WERI-Rb-1 (cell line): ENCODE results near the gene BRMS1.

Experiments
- DNase-seq: peaks from one replicate; pipeline ENCODE4 v3.0.0-alpha.2; 2020
- H3K27ac ChIP-seq: fragments of 250-450 bp; sonication (Bioruptor Pico); 2 replicates; pipeline ENCODE4 v1.5.1; 2020; ENCODE audit warnings: mild to moderate bottlenecking, moderate library complexity
- H3K27me3 ChIP-seq: fragments of 250-450 bp; sonication (Bioruptor Pico); 2 replicates; pipeline ENCODE4 v1.5.1; 2021; ENCODE audit warnings: mild to moderate bottlenecking, low read depth, moderate library complexity; ENCODE audit not compliant: insufficient read depth, severe bottlenecking
- H3K36me3 ChIP-seq: fragments of 250-450 bp; sonication (Bioruptor Pico); 2 replicates; pipeline ENCODE4 v1.5.1; 2020; ENCODE audit warnings: mild to moderate bottlenecking, moderate library complexity
- H3K4me3 ChIP-seq: 2 replicates; pipeline ENCODE4 v1.5.1; 2011; ENCODE audit warnings: low read depth, mild to moderate bottlenecking, control low read depth, low read length
- H3K9me3 ChIP-seq: fragments of 250-450 bp; sonication (Bioruptor Pico); 2 replicates; pipeline ENCODE4 v1.5.1; 2021; ENCODE audit warnings: mild to moderate bottlenecking, moderate library complexity; ENCODE audit not compliant: severe bottlenecking
- TF ChIP-seq, protein P1 (sequence below): IDR thresholded peaks from 2 replicates; pipeline ENCODE4 v1.5.1; 2011; ENCODE audit warnings: low read depth, mild to moderate bottlenecking, control low read depth, inconsistent platforms, low read length

BRMS1 gene

DNA sequence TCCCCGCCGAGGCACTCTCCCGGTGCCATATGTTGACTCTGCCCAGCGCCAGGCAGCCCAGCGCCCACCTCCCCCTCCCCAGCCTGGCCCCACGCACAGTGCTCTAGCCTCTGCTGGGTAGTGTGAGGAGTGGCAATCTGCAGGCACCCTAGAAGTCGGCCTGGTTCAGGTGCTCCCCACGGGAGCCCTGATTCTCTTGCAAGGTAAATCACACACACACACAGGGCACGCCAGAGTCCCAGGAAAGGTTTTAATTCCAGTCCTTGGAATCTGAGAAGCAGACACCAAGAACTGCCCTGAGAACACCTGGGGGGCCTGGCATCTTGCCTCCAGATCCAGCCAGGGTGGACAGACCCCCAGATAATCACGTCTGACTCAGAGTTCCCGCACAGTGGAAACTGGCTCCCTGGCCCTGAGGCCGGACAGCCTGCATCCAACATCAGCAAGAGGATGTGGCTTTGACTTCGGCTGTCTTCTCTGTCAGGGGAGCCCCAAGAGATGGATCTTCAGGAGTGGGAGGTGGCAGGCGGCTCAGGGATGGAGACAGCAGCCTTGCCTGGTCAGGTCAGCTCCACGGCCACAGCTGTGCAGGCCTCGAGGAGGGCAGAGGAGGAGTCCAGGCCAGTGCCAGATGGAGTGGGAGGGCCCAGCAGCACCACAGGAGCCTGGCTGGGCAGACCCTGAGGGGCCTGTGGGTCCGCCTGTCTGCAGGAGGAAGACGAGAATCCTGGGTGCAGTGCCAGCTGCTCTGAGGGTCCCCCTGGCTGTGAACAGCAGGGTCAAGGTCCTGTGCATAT, 7.6 kb downstream of the BRMS1 start:
- Histone ChIP-seq H3K4me3 (no peak overlapping the region), H3K27me3 (no peaks in the 10 kb centered on the region), H3K9me3 (no peaks in the 10 kb centered on the region), H3K36me3 (peaks cover 24% of the 10 kb centered on the region), H3K27ac (peak overlapping the region; percentile 85)
- TF ChIP-seq, protein P1, sequence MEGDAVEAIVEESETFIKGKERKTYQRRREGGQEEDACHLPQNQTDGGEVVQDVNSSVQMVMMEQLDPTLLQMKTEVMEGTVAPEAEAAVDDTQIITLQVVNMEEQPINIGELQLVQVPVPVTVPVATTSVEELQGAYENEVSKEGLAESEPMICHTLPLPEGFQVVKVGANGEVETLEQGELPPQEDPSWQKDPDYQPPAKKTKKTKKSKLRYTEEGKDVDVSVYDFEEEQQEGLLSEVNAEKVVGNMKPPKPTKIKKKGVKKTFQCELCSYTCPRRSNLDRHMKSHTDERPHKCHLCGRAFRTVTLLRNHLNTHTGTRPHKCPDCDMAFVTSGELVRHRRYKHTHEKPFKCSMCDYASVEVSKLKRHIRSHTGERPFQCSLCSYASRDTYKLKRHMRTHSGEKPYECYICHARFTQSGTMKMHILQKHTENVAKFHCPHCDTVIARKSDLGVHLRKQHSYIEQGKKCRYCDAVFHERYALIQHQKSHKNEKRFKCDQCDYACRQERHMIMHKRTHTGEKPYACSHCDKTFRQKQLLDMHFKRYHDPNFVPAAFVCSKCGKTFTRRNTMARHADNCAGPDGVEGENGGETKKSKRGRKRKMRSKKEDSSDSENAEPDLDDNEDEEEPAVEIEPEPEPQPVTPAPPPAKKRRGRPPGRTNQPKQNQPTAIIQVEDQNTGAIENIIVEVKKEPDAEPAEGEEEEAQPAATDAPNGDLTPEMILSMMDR, result no peak
- peak; percentile 86 for DNase-seq

DNA sequence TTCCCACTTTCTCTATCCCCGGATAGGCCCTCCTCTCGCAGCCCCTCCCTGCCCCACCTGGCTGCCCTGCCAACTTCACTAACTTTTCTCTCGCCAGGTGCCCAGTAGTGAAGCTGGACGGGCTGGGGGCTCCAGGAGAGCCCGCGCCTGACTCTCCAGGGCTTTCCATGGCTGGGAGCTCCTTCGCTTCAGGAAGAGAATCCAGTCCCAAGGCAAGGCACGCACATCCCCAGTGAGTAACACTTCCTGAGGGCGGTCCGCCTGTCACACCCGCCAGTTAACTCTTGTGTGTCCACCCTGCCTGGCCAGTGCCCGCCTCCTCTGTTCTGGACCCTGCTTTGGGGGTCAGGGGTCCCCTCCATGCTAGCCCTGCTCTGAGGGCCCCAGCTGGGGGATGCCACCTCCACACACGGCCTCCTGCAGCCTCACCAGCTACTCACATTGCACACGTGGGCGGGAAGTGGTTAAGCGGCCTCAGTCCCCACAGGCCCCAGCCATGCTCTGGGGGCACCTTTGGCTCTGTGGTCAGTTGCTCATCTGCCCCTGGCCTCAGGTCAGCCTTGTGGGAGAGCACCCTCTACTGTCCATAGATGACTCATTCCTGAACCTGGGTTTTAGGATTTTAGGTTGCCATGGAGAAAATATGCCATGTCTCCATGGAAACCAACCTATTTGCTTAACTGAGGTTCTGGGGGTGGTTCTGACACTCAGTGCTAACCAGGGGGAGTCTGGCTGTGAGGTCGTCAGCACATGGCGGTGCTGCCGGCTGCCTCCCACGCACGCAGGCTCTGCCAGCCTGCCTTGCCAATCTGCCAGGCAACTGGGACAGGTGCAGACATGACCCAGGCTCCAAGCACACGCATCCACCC, 8.4 kb downstream of the BRMS1 start, which contains the start of gene RIN1:
RIN1 (minus strand) TSS at position 201 of the 869 bp plus-strand sequence; CDS start at position 169, 32 bp downstream.
- H3K27ac ChIP-seq, result peak within 1 kb of the TSS; percentile 85

DNA sequence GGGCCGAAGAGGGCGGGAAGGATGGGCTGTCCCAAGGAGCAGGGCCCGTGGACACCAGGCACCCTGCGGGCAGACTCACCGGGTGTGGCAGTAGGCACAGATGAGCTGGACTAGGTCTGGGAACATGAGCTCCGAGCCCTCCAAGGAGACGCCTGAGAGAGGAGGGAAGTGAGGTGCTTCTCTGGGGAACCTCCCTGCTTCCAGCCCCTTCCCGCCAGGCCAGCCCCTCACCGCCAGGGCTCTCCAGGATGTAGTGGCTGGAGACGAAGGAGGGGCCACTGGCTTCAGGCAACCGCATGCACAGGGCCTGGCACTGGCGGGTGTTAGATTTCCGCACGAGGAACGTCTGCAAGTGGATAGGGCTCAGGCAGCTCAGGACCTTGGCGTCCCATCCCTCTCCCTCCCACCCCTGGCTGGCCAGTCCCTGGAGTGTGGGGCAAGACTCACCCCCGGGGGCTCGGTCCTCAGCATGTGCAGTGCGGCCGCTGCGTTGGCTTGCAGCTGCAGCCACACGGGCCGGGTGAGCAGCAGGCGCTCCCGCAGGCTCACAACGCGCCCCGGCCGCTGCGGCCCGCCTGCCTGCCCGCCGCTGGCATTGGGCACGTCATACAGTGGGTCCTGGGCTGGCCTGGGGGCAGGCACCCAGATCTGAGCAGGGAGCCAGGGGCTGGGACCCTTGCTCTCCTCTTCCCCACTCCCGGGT, 9.2 kb downstream of the BRMS1 start:
- Histone ChIP-seq H3K9me3 (no peaks in the 10 kb centered on the region), H3K4me3 (no peak overlapping the region), H3K27ac (no peak overlapping the region; the same call in 1 of the 2 replicates), H3K27me3 (no peaks in the 10 kb centered on the region), H3K36me3 (peaks cover 15% of the 10 kb centered on the region)
- TF ChIP-seq, protein P1, result no peak
- DNase-seq, result no peak

More for the DNA sequence above, 8.4 kb downstream of the BRMS1 start, which contains the start of gene RIN1:
- Histone ChIP-seq H3K9me3 (no peaks in the 10 kb centered on the region), H3K36me3 (peaks cover 16% of the 10 kb centered on the region), H3K27me3 (no peaks in the 10 kb centered on the region), H3K4me3 (no peak within 1 kb of the TSS)
- DNase-seq, result peak; percentile 46
- TF ChIP-seq, protein P1, result peak; percentile 63

DNA sequence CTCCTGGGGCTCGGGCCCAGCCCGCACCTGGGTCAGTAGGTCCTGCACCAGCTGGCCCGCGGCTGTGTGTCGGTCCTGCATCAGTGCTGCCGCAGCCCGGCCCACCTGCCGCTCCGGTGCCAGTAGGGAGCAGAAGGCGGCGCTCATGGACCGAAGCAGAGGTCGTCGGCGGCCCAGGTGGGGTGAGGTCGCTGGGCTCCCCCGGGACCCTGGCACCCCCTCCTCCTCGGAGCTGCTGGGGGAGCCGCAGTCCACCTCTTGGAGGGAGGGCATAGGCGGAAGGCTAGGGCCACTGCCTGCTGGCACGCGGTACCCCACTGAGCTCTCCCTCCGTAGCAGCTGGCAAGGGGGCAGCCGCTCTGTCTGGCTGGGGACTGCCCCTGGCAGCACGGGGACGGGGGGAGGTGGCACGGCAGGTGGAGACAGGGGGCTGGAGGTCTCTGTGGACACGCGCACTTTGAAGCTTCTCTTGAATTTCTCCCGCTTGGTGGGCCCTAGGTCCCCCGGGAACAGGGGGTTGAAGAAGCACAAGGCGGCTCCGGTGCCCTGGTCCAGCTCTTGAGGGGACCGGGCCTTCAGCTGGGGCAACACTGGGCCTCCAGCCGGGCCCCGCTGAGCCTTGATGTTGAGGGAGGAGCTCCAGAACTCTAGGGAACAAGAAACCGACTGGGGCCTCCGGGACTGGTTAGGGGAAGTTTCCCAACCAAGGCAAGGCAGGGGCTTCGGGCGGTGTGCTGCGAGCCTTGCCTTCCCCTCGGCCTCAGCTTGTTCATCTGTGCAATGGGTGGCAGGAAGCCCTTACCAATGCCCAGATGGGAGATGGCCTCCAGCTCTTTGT, 10.1 kb downstream of the BRMS1 start:
- TF ChIP-seq, protein P1, result no peak
- Histone ChIP-seq H3K27ac (no peak overlapping the region), H3K27me3 (no peaks in the 10 kb centered on the region), H3K36me3 (peaks cover 15% of the 10 kb centered on the region), H3K9me3 (no peaks in the 10 kb centered on the region), H3K4me3 (no peak overlapping the region)
- DNase-seq, result no peak
